GM12892 (cell line): ENCODE data around the gene XAF1.

Experiments used
- POLR2A ChIP-seq: IDR thresholded peaks from 2 replicates; pipeline ENCODE4 v1.6.1; 2011; ENCODE audit warnings: low read depth, low read length, control low read depth
- POLR2AphosphoS5 ChIP-seq: IDR thresholded peaks from 2 replicates; pipeline ENCODE4 v1.6.1; 2011; ENCODE audit warnings: low read depth, low read length, control low read depth
- TAF1 ChIP-seq: IDR thresholded peaks from 2 replicates; pipeline ENCODE4 v1.6.1; 2011; ENCODE audit warnings: low read depth, mild to moderate bottlenecking, control low read depth, low read length, borderline replicate concordance

DNA sequence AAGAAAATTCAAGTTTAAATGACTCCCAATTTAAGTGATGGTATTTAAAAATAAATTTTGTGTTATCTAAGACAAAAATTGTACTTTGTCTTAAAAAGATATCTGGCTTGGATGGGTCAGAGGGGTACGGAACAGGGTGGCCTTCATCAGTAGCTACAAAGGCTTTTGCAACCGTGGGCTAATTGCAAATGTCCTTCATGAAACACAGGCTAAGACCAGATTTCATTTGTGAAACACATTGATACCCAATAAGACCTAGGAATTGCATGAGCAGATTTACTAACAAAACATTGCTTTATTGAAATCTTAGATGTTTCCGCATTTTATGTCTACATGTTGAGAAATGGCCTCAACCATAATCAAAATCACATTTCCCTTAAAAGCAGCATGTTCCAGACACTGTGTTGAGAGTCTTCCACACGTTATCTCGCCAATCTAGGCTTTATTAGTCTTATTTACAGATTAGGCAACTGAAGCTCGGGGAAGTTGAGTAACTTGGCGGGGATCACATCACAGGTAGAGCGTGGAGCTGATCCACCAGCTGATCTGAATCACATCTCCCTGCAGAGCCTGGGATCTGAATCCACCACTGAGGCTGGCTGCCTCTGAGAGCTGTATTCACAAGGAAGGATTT is 42.0 kb downstream of the XAF1 start:
- no peak for TF ChIP-seq TAF1
- TF ChIP-seq POLR2A: no peak
- no peak for TF ChIP-seq POLR2AphosphoS5
